Nephron progenitor cell (in vitro differentiated cells): ENCODE data around the gene PARP1.

ENCODE experiments used
- DNase-seq: peaks from one replicate; pipeline ENCODE4 v3.0.0; 2021
- H3K27ac Mint-ChIP-seq: 2 replicates; pipeline ENCODE4 v1.8.0; 2021; ENCODE audit warnings: mild to moderate bottlenecking, moderate library complexity, mixed read lengths
- H3K27me3 Mint-ChIP-seq: 2 replicates; pipeline ENCODE4 v1.8.0; 2021; ENCODE audit warnings: mild to moderate bottlenecking, low read depth, mixed read lengths; ENCODE audit not compliant: poor library complexity
- H3K36me3 Mint-ChIP-seq: 2 replicates; pipeline ENCODE4 v1.8.0; 2021; ENCODE audit warnings: low read depth, mixed read lengths
- H3K4me1 Mint-ChIP-seq: 2 replicates; pipeline ENCODE4 v1.8.0; 2021; ENCODE audit warnings: mixed read lengths
- H3K4me3 Mint-ChIP-seq: 2 replicates; pipeline ENCODE4 v1.8.0; 2021; ENCODE audit warnings: mild to moderate bottlenecking, moderate library complexity, mixed read lengths
- H3K9me3 Mint-ChIP-seq: 2 replicates; pipeline ENCODE4 v1.8.0; 2021; ENCODE audit warnings: mild to moderate bottlenecking, moderate library complexity, mixed read lengths
- CTCF ChIP-seq: fragments of 200-600 bp; sonication (generic); IDR thresholded peaks from 2 replicates; pipeline ENCODE4 v1.5.0; 2021; ENCODE audit warnings: antibody characterized with exemption

PARP1 gene

GRCh38 chr1:226318471-226318870 lies 89.4 kb downstream of the PARP1 start:
- Mint-ChIP-seq H3K4me3 (no peak overlapping the region), H3K9me3 (peaks cover 15% of the 10 kb centered on the region), H3K4me1 (peaks cover under 1% of the 10 kb centered on the region), H3K36me3 (no peaks in the 10 kb centered on the region), H3K27ac (no peak overlapping the region), H3K27me3 (peaks cover 4% of the 10 kb centered on the region)
- TF ChIP-seq CTCF: no peak
- no peak for DNase-seq

GRCh38 chr1:226314055-226314454 lies 93.8 kb downstream of the PARP1 start:
- peaks cover 3% of the 10 kb centered on the region for H3K9me3 Mint-ChIP-seq
- no peak for DNase-seq
- H3K4me1 Mint-ChIP-seq: peaks cover 24% of the 10 kb centered on the region

GRCh38 chr1:226312065-226312464 lies 95.8 kb downstream of the PARP1 start:
- H3K4me3 Mint-ChIP-seq: no peak overlapping the region
- H3K27me3 Mint-ChIP-seq: peaks cover 3% of the 10 kb centered on the region
- H3K4me1 Mint-ChIP-seq: peaks cover 32% of the 10 kb centered on the region
- peaks cover 3% of the 10 kb centered on the region for H3K9me3 Mint-ChIP-seq
- no peak for TF ChIP-seq CTCF
- H3K27ac Mint-ChIP-seq: no peak overlapping the region
- H3K36me3 Mint-ChIP-seq: no peaks in the 10 kb centered on the region
- DNase-seq: no peak

More at GRCh38 chr1:226314055-226314454, 93.8 kb downstream of the PARP1 start:
- Mint-ChIP-seq H3K36me3 (no peaks in the 10 kb centered on the region), H3K27ac (no peak overlapping the region), H3K4me3 (no peak overlapping the region), H3K27me3 (peaks cover 7% of the 10 kb centered on the region)
- no peak for TF ChIP-seq CTCF

GRCh38 chr1:226311376-226311775 lies 96.5 kb downstream of the PARP1 start:
- Mint-ChIP-seq H3K4me1 (peaks cover 32% of the 10 kb centered on the region), H3K4me3 (no peak overlapping the region), H3K27me3 (peaks cover 3% of the 10 kb centered on the region), H3K9me3 (peaks cover 3% of the 10 kb centered on the region), H3K27ac (no peak overlapping the region), H3K36me3 (no peaks in the 10 kb centered on the region)
- no peak for TF ChIP-seq CTCF
- DNase-seq: no peak
